Measurements from ENCODE around the gene P2RX5. TPM values are rescaled to one million over a fixed set of nuclear protein-coding genes. Genes with fewer than 3 reads are reported as not detected.

P2RX5 gene
- polyA plus RNA-seq, 1 donor (not counting 4 experiments of a cell fraction or from before 2014, with no cell fraction given): 0.43 TPM

DNA sequence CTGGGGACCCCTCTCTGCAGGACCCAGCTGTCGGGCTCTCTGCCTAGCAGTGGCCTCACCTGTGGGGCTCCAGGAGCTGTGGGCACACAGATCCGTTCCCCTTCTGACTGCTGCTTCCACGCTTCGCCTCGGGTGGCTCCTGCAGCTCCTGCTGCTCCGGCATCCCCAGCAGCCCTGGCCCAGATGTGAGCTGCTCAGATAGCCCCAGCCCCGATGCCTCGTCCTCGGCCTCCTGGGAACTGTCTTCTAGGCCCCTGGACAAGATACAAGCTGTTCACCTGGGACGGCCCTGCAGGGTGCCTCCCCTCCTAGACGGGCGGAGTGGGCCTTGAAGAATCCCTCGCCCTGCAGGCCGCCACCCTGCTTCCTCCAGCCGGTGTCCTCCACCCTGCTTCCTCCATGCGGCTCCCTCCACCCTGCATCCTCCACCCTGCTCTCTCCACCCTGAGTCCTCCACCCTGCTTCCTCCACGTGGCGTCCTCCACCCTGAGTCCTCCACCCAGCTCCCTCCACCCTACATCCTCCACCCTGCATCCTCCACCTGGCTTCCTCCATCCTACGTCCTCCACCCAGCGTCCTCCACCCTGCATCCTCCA is 16.3 kb downstream of the P2RX5 start:
- no peaks in the 10 kb centered on the region for H3K79me2 ChIP-seq (ENCODE audit: control insufficient read depth, insufficient read depth, low read length)
- H3K9me1 ChIP-seq (ENCODE audit: control insufficient read depth, extremely low read depth, insufficient read depth, low read length): no peaks in the 10 kb centered on the region
- no peak for DNase-seq (ENCODE audit: low read depth, low spot score)
- FAIRE-seq: no peak
- no peaks in the 10 kb centered on the region for H3K36me3 ChIP-seq (ENCODE audit: control insufficient read depth in 2 of 2, extremely low read depth in 1 of 2, insufficient read depth in 2 of 2, low read length in 2 of 2)
- H2AFZ ChIP-seq (ENCODE audit: control insufficient read depth, low read length): no peak overlapping the region
- H4K20me1 ChIP-seq (ENCODE audit: control insufficient read depth, extremely low read depth, insufficient read depth, low read length): no peaks in the 10 kb centered on the region
- no peaks in the 10 kb centered on the region for H3K9me3 ChIP-seq (ENCODE audit: control insufficient read depth, low read depth, low read length)
- peaks cover 13% of the 10 kb centered on the region for H3K27me3 ChIP-seq (ENCODE audit: control insufficient read depth, extremely low read depth, insufficient read depth, low read length)
- no peak overlapping the region for H3K4me3 ChIP-seq (ENCODE audit: control insufficient read depth in 2 of 3, extremely low read depth in 1 of 3, insufficient read depth in 2 of 3, low read depth in 1 of 3, low read length in 3 of 3)
- no peak overlapping the region for H3K27ac ChIP-seq (ENCODE audit: control insufficient read depth, insufficient read depth, low read length)
- TF ChIP-seq EZH2 (IDR thresholded peaks at IDR 0.05; ENCODE audit: low read length): no peak
- TF ChIP-seq, protein P1, sequence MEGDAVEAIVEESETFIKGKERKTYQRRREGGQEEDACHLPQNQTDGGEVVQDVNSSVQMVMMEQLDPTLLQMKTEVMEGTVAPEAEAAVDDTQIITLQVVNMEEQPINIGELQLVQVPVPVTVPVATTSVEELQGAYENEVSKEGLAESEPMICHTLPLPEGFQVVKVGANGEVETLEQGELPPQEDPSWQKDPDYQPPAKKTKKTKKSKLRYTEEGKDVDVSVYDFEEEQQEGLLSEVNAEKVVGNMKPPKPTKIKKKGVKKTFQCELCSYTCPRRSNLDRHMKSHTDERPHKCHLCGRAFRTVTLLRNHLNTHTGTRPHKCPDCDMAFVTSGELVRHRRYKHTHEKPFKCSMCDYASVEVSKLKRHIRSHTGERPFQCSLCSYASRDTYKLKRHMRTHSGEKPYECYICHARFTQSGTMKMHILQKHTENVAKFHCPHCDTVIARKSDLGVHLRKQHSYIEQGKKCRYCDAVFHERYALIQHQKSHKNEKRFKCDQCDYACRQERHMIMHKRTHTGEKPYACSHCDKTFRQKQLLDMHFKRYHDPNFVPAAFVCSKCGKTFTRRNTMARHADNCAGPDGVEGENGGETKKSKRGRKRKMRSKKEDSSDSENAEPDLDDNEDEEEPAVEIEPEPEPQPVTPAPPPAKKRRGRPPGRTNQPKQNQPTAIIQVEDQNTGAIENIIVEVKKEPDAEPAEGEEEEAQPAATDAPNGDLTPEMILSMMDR (optimal IDR thresholded peaks at IDR 0.05 in 1 of 3, IDR thresholded peaks at IDR 0.05 in 1 of 3, conservative IDR thresholded peaks at IDR 0.05 in 1 of 3; ENCODE audit: extremely low read depth in 1 of 3, insufficient read depth in 2 of 3, low read length in 3 of 3): no peak
- dilution Hi-C loops (cut with MboI; ENCODE audit: extremely low pct_ligation_motif_present, low sequenced_read_pairs): no loop called here
- no peak overlapping the region for H3K4me2 ChIP-seq (ENCODE audit: control insufficient read depth, extremely low read depth, insufficient read depth, low read depth, low read length)
- H3K9ac ChIP-seq (ENCODE audit: control insufficient read depth, extremely low read depth, insufficient read depth, low read length): no peak overlapping the region
- no peaks in the 10 kb centered on the region for H3K4me1 ChIP-seq (ENCODE audit: control insufficient read depth, extremely low read depth, insufficient read depth, low read length)

GRCh38 chr17:3678821-3679530 is 17.0 kb downstream of the P2RX5 start:
- DNase-seq (ENCODE audit: low read depth, low spot score) (no peak), FAIRE-seq (no peak)
- dilution Hi-C loops (cut with MboI; ENCODE audit: extremely low pct_ligation_motif_present, low sequenced_read_pairs): no loop called here
- Histone ChIP-seq H3K79me2 (ENCODE audit: control insufficient read depth, insufficient read depth, low read length) (no peaks in the 10 kb centered on the region), H3K9me3 (ENCODE audit: control insufficient read depth, low read depth, low read length) (no peaks in the 10 kb centered on the region), H3K9me1 (ENCODE audit: control insufficient read depth, extremely low read depth, insufficient read depth, low read length) (no peaks in the 10 kb centered on the region), H3K4me2 (ENCODE audit: control insufficient read depth, extremely low read depth, insufficient read depth, low read depth, low read length) (no peak overlapping the region), H3K36me3 (ENCODE audit: control insufficient read depth in 2 of 2, extremely low read depth in 1 of 2, insufficient read depth in 2 of 2, low read length in 2 of 2) (no peaks in the 10 kb centered on the region), H3K9ac (ENCODE audit: control insufficient read depth, extremely low read depth, insufficient read depth, low read length) (no peak overlapping the region), H3K27me3 (ENCODE audit: control insufficient read depth, extremely low read depth, insufficient read depth, low read length) (peaks cover 10% of the 10 kb centered on the region), H3K4me3 (ENCODE audit: control insufficient read depth in 2 of 3, extremely low read depth in 1 of 3, insufficient read depth in 2 of 3, low read depth in 1 of 3, low read length in 3 of 3) (no peak overlapping the region), H2AFZ (ENCODE audit: control insufficient read depth, low read length) (no peak overlapping the region), H3K4me1 (ENCODE audit: control insufficient read depth, extremely low read depth, insufficient read depth, low read length) (no peaks in the 10 kb centered on the region), H4K20me1 (ENCODE audit: control insufficient read depth, extremely low read depth, insufficient read depth, low read length) (no peaks in the 10 kb centered on the region), H3K27ac (ENCODE audit: control insufficient read depth, insufficient read depth, low read length) (no peak overlapping the region)
- no peak for TF ChIP-seq EZH2 (IDR thresholded peaks at IDR 0.05; ENCODE audit: low read length)
- TF ChIP-seq, protein P1 (optimal IDR thresholded peaks at IDR 0.05 in 1 of 3, IDR thresholded peaks at IDR 0.05 in 1 of 3, conservative IDR thresholded peaks at IDR 0.05 in 1 of 3; ENCODE audit: extremely low read depth in 1 of 3, insufficient read depth in 2 of 3, low read length in 3 of 3): no peak

Data from keratinocyte (primary cell).